ENCODE results near the gene NPC1. TPM values are rescaled to one million over a fixed set of nuclear protein-coding genes. Genes with fewer than 3 reads are reported as not detected.
A peak's percentile ranks its signal among the peaks of the same experiment; 100 is the strongest.

Gene NPC1
- total RNA-seq, result 10 to 100 TPM; 10.2 to 42.7 (median 16.8) TPM
- polyA plus RNA-seq, result 10 to 100 TPM in 1 of 2 donors, 1 to 10 TPM in 1; 7.8 to 38.8 TPM
- long read RNA-seq, donor 1, full-length matches to known transcripts, result 3 of 11 reads
- long read RNA-seq, donor 1, partial matches to known transcripts, result 3 of 11 reads
- long read RNA-seq, donor 1, other reads (novel, unspliced or antisense), result 5 of 11 reads
- long read RNA-seq, donor 2, full-length matches to known transcripts, result 15 of 42 reads
- long read RNA-seq, donor 2, partial matches to known transcripts, result 15 of 42 reads
- long read RNA-seq, donor 2, other reads (novel, unspliced or antisense), result 12 of 42 reads
- long read RNA-seq, donor 3, full-length matches to known transcripts, result 1 of 21 reads
- long read RNA-seq, donor 3, partial matches to known transcripts, result 11 of 21 reads
- long read RNA-seq, donor 3, other reads (novel, unspliced or antisense), result 9 of 21 reads

- ATAC-seq (peak; percentile 98 to 99 (median 98)), DNase-seq (peak; percentile 94 to 98 (median 96))
- Histone ChIP-seq H3K4me1 (peaks cover 0 to 38% (median 25%) of the 10 kb centered on the region in 12 donors), H3K36me3 (no peaks in the 10 kb centered on the region), H3K27ac (peak within 1 kb of the TSS; percentile 94 to 100 (median 98)), H3K27me3 (peaks cover 0 to 2% (median 0%) of the 10 kb centered on the region in 9 donors), H3K9me3 (no peaks in the 10 kb centered on the region), H3K4me3 (peak within 1 kb of the TSS; percentile 63 to 99 (median 84))
- 0 to 1% (median 0%) methylated on average over 33 to 95 of the region's 95 CpGs for WGBS, 4 donors
- intact Hi-C loops (cut with DNase I), result loop anchor here (1.0 to 5.0 kb wide), 7 partner anchors 69 to 84 kb away; partner anchors contain the start of gene RMC1 (in 5 of the 10)
- TF ChIP-seq POLR2A (IDR thresholded peaks at IDR 0.05) (peak; percentile 4 to 92), CTCF (IDR thresholded peaks at IDR 0.05) (peak; percentile 88 to 99 (median 98))
Measured at GRCh38 chr18:23586249-23587196, at the start of gene NPC1. Gene NPC1 (minus strand): TSS chr18:23586506. CDS start chr18:23586343, 163 bp downstream.

GRCh38 chr18:23636071-23636399 is 49.7 kb upstream of the NPC1 start:
- WGBS, 4 donors, result 93 to 97% (median 96%) methylated on average over 3 of the region's 3 CpGs
- Histone ChIP-seq H3K36me3 (peaks cover 0 to 18% (median 0%) of the 10 kb centered on the region in 9 donors), H3K27ac (no peak overlapping the region), H3K4me1 (peaks cover 0 to 2% (median 0%) of the 10 kb centered on the region in 12 donors), H3K4me3 (no peak overlapping the region), H3K9me3 (no peaks in the 10 kb centered on the region), H3K27me3 (peaks cover 0 to 3% (median 0%) of the 10 kb centered on the region in 9 donors)
- intact Hi-C loops (cut with DNase I), result no loop called here
- no peak for DNase-seq
- TF ChIP-seq CTCF (IDR thresholded peaks at IDR 0.05) (no peak), POLR2A (IDR thresholded peaks at IDR 0.05) (no peak)
- no peak for ATAC-seq

GRCh38 chr18:23635283-23636070 is 49.2 kb upstream of the NPC1 start:
- peaks cover 0 to 18% (median 0%) of the 10 kb centered on the region in 9 donors for H3K36me3 ChIP-seq
- H3K27me3 ChIP-seq, result peaks cover 0 to 3% (median 0%) of the 10 kb centered on the region in 9 donors
- ATAC-seq (no peak), DNase-seq (no peak)
- H3K4me1 ChIP-seq, result peaks cover 0 to 2% (median 0%) of the 10 kb centered on the region in 12 donors
- no peak overlapping the region for H3K27ac ChIP-seq
- TF ChIP-seq POLR2A (IDR thresholded peaks at IDR 0.05), result no peak
- no peak for TF ChIP-seq CTCF (IDR thresholded peaks at IDR 0.05)
- no peaks in the 10 kb centered on the region for H3K9me3 ChIP-seq
- no peak overlapping the region for H3K4me3 ChIP-seq
- intact Hi-C loops (cut with DNase I), result no loop called here
- 84 to 88% (median 88%) methylated on average over 6 of the region's 6 CpGs for WGBS, 4 donors
